Naive thymus-derived CD8-positive, alpha-beta T cell (primary cell): ENCODE results near the gene SANBR. TPM values are rescaled to one million over a fixed set of nuclear protein-coding genes. Genes with fewer than 3 reads are reported as not detected.
"Not testable (repeated sequence)": the region's sequence is repeated elsewhere in the genome, so short reads cannot be mapped to it uniquely, and the experiment has no call there.

Experiments used
- ATAC-seq, 2 donors: fragments of 150-1000 bp; cut with Tn5 transposase in 1 of 2; sonication (Bioruptor Pico), chemical (Tn5 transposase) in 1 of 2; 1 replicate in 1 of 2; 2 replicates in 1 of 2; pipeline ENCODE4 v1.10.0; 2021; ENCODE audit warnings: mild to moderate bottlenecking in 2 of 2, moderate library complexity in 2 of 2
- POLR2A ChIA-PET: fragments of 350-600 bp; sonication (Branson Sonifier 250); formaldehyde crosslinking; loops from one replicate; lab custom pipeline; 2021; ENCODE audit warnings: antibody characterized with exemption; lab: Charles Lee
- DNase-seq, 10 donors: peaks; one replicate each; pipeline versions ENCODE4 v3.0.0 to v3.0.0-alpha.2; 2020 to 2022
- H3K27ac Mint-ChIP-seq, 10 donors: one replicate each; pipeline ENCODE4 v1.8.0; 2020 to 2022; ENCODE audit warnings: mild to moderate bottlenecking in 10 of 10, mixed read lengths in 10 of 10, moderate library complexity in 4 of 10, inconsistent platforms in 1 of 10
- H3K27me3 Mint-ChIP-seq, 5 donors: one replicate each; pipeline ENCODE4 v1.8.0; 2021 to 2022; ENCODE audit warnings: mixed read lengths in 5 of 5
- H3K36me3 Mint-ChIP-seq, 3 donors: one replicate each; pipeline ENCODE4 v1.8.0; 2020 to 2022; ENCODE audit warnings: mixed read lengths in 3 of 3, mild to moderate bottlenecking in 2 of 3, inconsistent platforms in 1 of 3
- H3K4me1 Mint-ChIP-seq, 4 donors: one replicate each; pipeline ENCODE4 v1.8.0; 2021 to 2022; ENCODE audit warnings: mixed read lengths in 4 of 4
- H3K4me3 Mint-ChIP-seq, 10 donors: one replicate each; pipeline ENCODE4 v1.8.0; 2020 to 2022; ENCODE audit warnings: mild to moderate bottlenecking in 10 of 10, mixed read lengths in 10 of 10, moderate library complexity in 6 of 10, inconsistent platforms in 1 of 10
- H3K9me3 Mint-ChIP-seq, 9 donors: one replicate each; pipeline ENCODE4 v1.8.0; 2020 to 2022; ENCODE audit warnings: mixed read lengths in 9 of 9, mild to moderate bottlenecking in 3 of 9, inconsistent platforms in 1 of 9, moderate library complexity in 1 of 9
- polyA plus RNA-seq, 3 donors: library from polyadenylated mRNA; unstranded; fragments of 300-500 nt; fragmentation: Illumina TruSeq; gene quantifications; one replicate each; pipeline ENCODE4 v1.2.3, GENCODE V29; 2021
- total RNA-seq, 8 experiments: library from RNA in 2 of 8; stranded (reverse) in 2 of 8; gene quantifications; one replicate each; pipeline ENCODE4 v1.2.3 and lab custom pipeline; 2021 to 2026

SANBR gene
- total and polyA plus RNA-seq, 5 experiments from 2014 or later = 0.25 to 3.3 (median 0.96) TPM

- H3K36me3 Mint-ChIP-seq = peaks cover 5 to 40% (median 24%) of the 10 kb centered on the region in 3 donors
- H3K4me3 Mint-ChIP-seq, H3K9me3 Mint-ChIP-seq, POLR2A ChIA-PET, H3K27me3 Mint-ChIP-seq, DNase-seq, H3K27ac Mint-ChIP-seq, ATAC-seq: not testable (repeated sequence)
- H3K4me1 Mint-ChIP-seq = peaks cover 11 to 15% (median 14%) of the 10 kb centered on the region in 4 donors
Observed at GRCh38 chr2:61034592-61034991, 31.1 kb upstream of the SANBR start.

DNA sequence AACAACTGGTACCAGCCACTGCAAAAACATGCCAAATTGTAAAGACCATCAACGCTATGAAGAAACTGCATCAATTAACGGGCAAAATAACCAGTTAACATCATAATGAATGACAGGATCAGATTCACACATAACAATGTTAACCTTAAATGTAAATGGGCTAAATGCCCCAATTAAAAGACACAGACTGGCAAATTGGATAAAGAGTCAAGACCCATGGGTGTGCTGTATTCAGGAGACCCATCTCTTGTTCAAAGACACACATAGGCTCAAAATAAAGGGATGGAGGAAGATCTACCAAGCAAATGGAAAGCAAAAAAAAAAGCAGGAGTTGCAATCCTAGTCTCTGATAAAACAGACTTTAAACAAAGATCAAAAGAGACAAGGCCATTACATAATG, 29.0 kb upstream of the SANBR start:
- Mint-ChIP-seq H3K36me3 (peaks cover 5 to 38% (median 20%) of the 10 kb centered on the region in 3 donors), H3K4me1 (peaks cover 14 to 27% (median 22%) of the 10 kb centered on the region in 4 donors), H3K27ac (peak overlapping the region in 1 of 10 donors; percentile 40)
- POLR2A ChIA-PET, H3K27me3 Mint-ChIP-seq, H3K9me3 Mint-ChIP-seq, DNase-seq, H3K4me3 Mint-ChIP-seq, ATAC-seq: not testable (repeated sequence)

DNA sequence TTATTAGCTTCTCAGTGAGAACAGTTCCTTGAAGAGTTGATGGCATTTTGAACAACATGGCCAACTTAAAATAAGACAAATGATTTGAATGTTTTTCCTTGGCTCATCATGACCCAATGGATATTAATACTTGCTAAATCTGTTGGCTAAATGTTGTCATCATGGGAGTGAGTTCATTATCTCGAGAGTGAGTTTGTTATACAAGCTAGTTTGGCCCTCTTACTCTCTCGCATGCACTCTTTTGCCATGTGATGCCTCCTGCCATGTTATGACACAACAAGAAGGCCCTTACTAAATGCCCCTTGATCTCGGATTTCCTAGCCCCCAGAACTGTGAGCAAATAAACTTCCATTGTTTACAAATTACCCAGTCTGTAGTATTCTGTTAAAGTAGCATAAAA, 22.9 kb upstream of the SANBR start:
- H3K4me3 Mint-ChIP-seq = no peak overlapping the region
- H3K27ac Mint-ChIP-seq = no peak overlapping the region
- no peak for ATAC-seq
- peaks cover 0 to 2% (median 0%) of the 10 kb centered on the region in 9 donors for H3K9me3 Mint-ChIP-seq
- peaks cover 12 to 35% (median 19%) of the 10 kb centered on the region in 4 donors for H3K4me1 Mint-ChIP-seq
- peaks cover 0 to 46% (median 3%) of the 10 kb centered on the region in 3 donors for H3K36me3 Mint-ChIP-seq
- POLR2A ChIA-PET = no interaction called here
- no peak for DNase-seq
- no peaks in the 10 kb centered on the region for H3K27me3 Mint-ChIP-seq

DNA sequence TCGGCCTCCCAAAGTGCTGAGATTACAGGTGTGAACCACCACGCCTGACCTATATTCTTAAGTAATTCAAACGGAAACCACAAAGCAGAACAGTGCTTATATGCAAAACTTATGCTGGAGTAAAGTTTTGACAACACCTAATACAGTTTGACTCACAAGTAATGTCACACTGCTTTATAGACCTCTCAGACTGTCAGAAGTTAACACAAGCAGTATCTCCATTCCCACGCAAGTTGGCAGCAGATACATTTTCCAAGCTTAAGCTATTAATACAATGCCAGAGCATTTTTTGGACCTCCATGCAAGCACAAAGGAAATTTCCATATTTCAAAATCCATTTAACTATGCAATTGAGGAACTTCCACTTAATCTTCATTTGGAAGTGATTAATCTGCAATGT, 21.0 kb upstream of the SANBR start:
- Mint-ChIP-seq H3K4me3 (no peak overlapping the region), H3K4me1 (peaks cover 8 to 32% (median 19%) of the 10 kb centered on the region in 4 donors), H3K36me3 (peaks cover 0 to 61% (median 6%) of the 10 kb centered on the region in 3 donors), H3K9me3 (no peaks in the 10 kb centered on the region), H3K27me3 (no peaks in the 10 kb centered on the region), H3K27ac (peak overlapping the region in 6 of 10 donors; percentile 1 to 52 (median 9))
- ATAC-seq = no peak
- no peak for DNase-seq
- POLR2A ChIA-PET = no interaction called here

DNA sequence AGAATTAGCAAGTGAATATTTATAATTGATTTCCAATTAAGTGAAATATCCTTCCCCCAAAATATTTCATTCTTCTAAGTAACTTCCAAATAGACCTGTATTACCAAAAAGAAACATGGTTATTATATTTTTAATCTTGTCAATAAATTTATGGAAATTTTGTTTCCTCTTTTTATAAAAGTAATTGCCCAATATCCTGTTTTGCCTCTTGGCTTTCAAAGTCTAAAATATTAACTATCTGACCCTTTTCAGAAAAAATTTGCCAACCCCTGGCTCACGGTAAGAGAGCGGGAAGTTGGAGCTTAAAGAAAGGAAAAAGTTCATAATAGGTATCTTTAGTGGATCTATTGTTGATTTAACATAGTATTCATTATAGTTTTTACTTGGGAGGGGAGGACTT, 20.4 kb upstream of the SANBR start:
- DNase-seq = no peak
- Mint-ChIP-seq H3K9me3 (no peaks in the 10 kb centered on the region), H3K27me3 (no peaks in the 10 kb centered on the region), H3K36me3 (peaks cover 0 to 66% (median 6%) of the 10 kb centered on the region in 3 donors), H3K4me1 (peaks cover 8 to 26% (median 17%) of the 10 kb centered on the region in 4 donors), H3K27ac (peak overlapping the region in 1 of 10 donors; percentile 4), H3K4me3 (no peak overlapping the region)
- no peak for ATAC-seq
- POLR2A ChIA-PET = no interaction called here

GRCh38 chr2:61045999-61046398, 19.7 kb upstream of the SANBR start:
- H3K9me3 Mint-ChIP-seq = no peaks in the 10 kb centered on the region
- POLR2A ChIA-PET = no interaction called here
- no peaks in the 10 kb centered on the region for H3K27me3 Mint-ChIP-seq
- ATAC-seq (no peak), DNase-seq (no peak)
- peaks cover 0 to 72% (median 8%) of the 10 kb centered on the region in 3 donors for H3K36me3 Mint-ChIP-seq
- H3K4me1 Mint-ChIP-seq = peaks cover 8 to 23% (median 13%) of the 10 kb centered on the region in 4 donors
- H3K4me3 Mint-ChIP-seq = no peak overlapping the region
- H3K27ac Mint-ChIP-seq = peak overlapping the region in 1 of 10 donors; percentile 15

DNA sequence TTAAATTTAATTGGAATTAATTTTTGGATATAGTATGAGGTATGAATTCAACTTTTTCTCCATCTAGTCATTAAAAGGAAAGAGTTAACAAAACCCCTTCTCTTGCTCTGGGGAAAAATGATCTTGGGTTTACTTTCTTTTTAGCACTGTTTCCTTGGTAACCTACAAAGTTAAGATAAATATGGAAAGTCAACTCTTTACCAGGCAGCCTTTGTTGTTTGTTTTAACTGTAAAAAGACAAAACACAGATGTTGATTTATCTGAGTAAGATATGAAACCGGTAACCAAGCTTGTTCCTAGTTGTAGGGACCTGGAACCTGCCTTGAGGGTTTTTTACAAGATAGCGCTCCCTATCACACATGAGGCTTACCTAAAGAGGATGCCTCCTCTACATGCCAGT, 10.1 kb upstream of the SANBR start:
- DNase-seq (peak in 1 of 10 donors; percentile 4), ATAC-seq (no peak)

GRCh38 chr2:61057562-61057961, 8.1 kb upstream of the SANBR start:
- POLR2A ChIA-PET = no interaction called here
- Mint-ChIP-seq H3K27ac (peak overlapping the region in 1 of 10 donors; percentile 7), H3K4me3 (peak overlapping the region in 1 of 10 donors; percentile 25), H3K9me3 (no peaks in the 10 kb centered on the region), H3K36me3 (peaks cover 0 to 28% (median 13%) of the 10 kb centered on the region in 3 donors), H3K27me3 (no peaks in the 10 kb centered on the region), H3K4me1 (no peaks in the 10 kb centered on the region)
- ATAC-seq (no peak), DNase-seq (no peak)

More for the DNA sequence above, 10.1 kb upstream of the SANBR start:
- no peaks in the 10 kb centered on the region for H3K27me3 Mint-ChIP-seq
- peaks cover 0 to 40% (median 17%) of the 10 kb centered on the region in 3 donors for H3K36me3 Mint-ChIP-seq
- no peaks in the 10 kb centered on the region for H3K4me1 Mint-ChIP-seq
- no peak overlapping the region for H3K4me3 Mint-ChIP-seq
- peak overlapping the region in 2 of 10 donors; percentile 17 to 53 for H3K27ac Mint-ChIP-seq
- POLR2A ChIA-PET = no interaction called here
- H3K9me3 Mint-ChIP-seq = no peaks in the 10 kb centered on the region

DNA sequence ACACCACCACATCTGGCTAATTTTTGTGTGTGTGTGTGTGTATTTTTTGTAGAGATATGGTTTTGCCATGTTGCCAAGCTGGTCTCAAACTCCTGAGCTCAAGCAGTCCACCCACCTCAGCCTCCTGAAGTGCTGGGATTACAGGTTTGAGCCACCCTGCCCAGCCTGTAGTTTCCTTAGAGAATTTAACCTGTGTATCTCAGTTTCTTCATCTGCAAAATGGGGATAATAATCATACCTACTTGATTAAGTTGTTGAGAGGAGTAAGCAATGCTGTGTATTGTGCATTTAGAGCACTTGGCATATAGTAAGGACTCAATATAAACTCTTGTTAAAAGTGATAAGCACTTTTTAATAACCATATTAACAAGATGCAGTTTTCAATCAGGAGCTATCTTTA, 6.3 kb upstream of the SANBR start:
- no peak overlapping the region for H3K4me3 Mint-ChIP-seq
- no peak for DNase-seq
- no peak overlapping the region for H3K27ac Mint-ChIP-seq
- H3K36me3 Mint-ChIP-seq = peaks cover 0 to 17% (median 10%) of the 10 kb centered on the region in 3 donors
- no peak for ATAC-seq
- no peaks in the 10 kb centered on the region for H3K9me3 Mint-ChIP-seq
- POLR2A ChIA-PET = no interaction called here
- no peaks in the 10 kb centered on the region for H3K4me1 Mint-ChIP-seq
- no peaks in the 10 kb centered on the region for H3K27me3 Mint-ChIP-seq

- Mint-ChIP-seq H3K27me3 (no peaks in the 10 kb centered on the region), H3K27ac (no peak overlapping the region), H3K36me3 (peaks cover 0 to 3% (median 0%) of the 10 kb centered on the region in 3 donors), H3K9me3 (no peaks in the 10 kb centered on the region), H3K4me1 (no peaks in the 10 kb centered on the region), H3K4me3 (no peak overlapping the region)
- no peak for DNase-seq
- ATAC-seq = no peak
- POLR2A ChIA-PET = no interaction called here
Observed at GRCh38 chr2:61074100-61074499, 8.4 kb downstream of the SANBR start.

- POLR2A ChIA-PET = no interaction called here
- Mint-ChIP-seq H3K4me3 (no peak overlapping the region), H3K4me1 (peaks cover 0 to 3% (median 0%) of the 10 kb centered on the region in 4 donors), H3K9me3 (no peaks in the 10 kb centered on the region), H3K27me3 (no peaks in the 10 kb centered on the region), H3K27ac (no peak overlapping the region), H3K36me3 (peaks cover 0 to 2% (median 0%) of the 10 kb centered on the region in 3 donors)
- DNase-seq (no peak), ATAC-seq (no peak)
Observed at GRCh38 chr2:61085883-61086282, 20.2 kb downstream of the SANBR start.

GRCh38 chr2:61089797-61090196, 24.1 kb downstream of the SANBR start:
- POLR2A ChIA-PET = no interaction called here

DNA sequence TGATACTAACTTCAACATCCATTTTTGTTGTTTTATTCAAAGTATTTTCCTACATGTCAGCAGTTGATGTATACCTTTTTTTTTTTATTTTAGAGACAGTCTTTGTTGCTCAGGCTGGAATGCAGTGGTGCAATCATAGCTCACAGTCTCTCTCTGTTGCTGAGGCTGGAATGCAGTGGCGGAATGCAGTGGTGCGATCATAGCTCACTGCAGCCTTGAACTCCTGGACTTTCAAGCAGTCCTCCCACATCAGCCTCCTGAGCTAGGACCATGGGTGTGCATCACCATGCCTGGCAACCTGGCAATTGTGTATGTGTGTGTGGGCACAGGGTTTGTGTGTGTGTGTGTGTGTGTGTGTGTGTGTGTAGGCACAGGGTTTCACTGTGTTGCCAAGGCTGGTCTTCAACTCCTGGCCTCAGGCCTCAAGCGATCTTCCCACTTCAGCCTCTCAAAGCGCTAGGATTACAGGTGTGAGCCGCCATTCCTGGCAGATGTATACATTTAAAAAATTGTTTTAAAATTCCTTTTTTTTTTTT, 24.8 kb downstream of the SANBR start:
- no peak for ATAC-seq
- POLR2A ChIA-PET = no interaction called here
- no peak for DNase-seq
- Mint-ChIP-seq H3K9me3 (no peaks in the 10 kb centered on the region), H3K27me3 (no peaks in the 10 kb centered on the region), H3K4me1 (no peaks in the 10 kb centered on the region), H3K36me3 (peaks cover 0 to 2% (median 0%) of the 10 kb centered on the region in 3 donors), H3K4me3 (no peak overlapping the region), H3K27ac (no peak overlapping the region)

More at GRCh38 chr2:61089797-61090196, 24.1 kb downstream of the SANBR start:
- peaks cover 0 to 2% (median 0%) of the 10 kb centered on the region in 3 donors for H3K36me3 Mint-ChIP-seq
- H3K9me3 Mint-ChIP-seq = no peaks in the 10 kb centered on the region
- no peaks in the 10 kb centered on the region for H3K4me1 Mint-ChIP-seq
- no peak for ATAC-seq
- H3K27me3 Mint-ChIP-seq = no peaks in the 10 kb centered on the region
- H3K27ac Mint-ChIP-seq = no peak overlapping the region
- DNase-seq = no peak
- H3K4me3 Mint-ChIP-seq = no peak overlapping the region

- no peak for ATAC-seq
- Mint-ChIP-seq H3K9me3 (no peaks in the 10 kb centered on the region), H3K27ac (no peak overlapping the region), H3K36me3 (peaks cover 0 to 2% (median 0%) of the 10 kb centered on the region in 3 donors), H3K4me1 (peaks cover 0 to 5% (median 0%) of the 10 kb centered on the region in 4 donors), H3K27me3 (peaks cover 0 to 4% (median 0%) of the 10 kb centered on the region in 5 donors), H3K4me3 (no peak overlapping the region)
- no peak for DNase-seq
- POLR2A ChIA-PET = no interaction called here
Observed at GRCh38 chr2:61091485-61091884, 25.8 kb downstream of the SANBR start.
